C4-2B (cell line): ENCODE data around the gene TTBK2.

Experiments
- H3K27ac ChIP-seq: fragments of 450-650 bp; 2 replicates; pipeline ENCODE4 v1.5.1; 2017
- ZFX ChIP-seq: fragments of 450-650 bp; IDR thresholded peaks from 2 replicates; pipeline ENCODE4 v1.6.1; 2017
- TF ChIP-seq, protein P1 (sequence below): fragments of 450-650 bp; conservative IDR thresholded peaks from 2 replicates; pipeline ENCODE4 v1.5.1; 2017; ENCODE audit warnings: mild to moderate bottlenecking

The TTBK2 gene

DNA sequence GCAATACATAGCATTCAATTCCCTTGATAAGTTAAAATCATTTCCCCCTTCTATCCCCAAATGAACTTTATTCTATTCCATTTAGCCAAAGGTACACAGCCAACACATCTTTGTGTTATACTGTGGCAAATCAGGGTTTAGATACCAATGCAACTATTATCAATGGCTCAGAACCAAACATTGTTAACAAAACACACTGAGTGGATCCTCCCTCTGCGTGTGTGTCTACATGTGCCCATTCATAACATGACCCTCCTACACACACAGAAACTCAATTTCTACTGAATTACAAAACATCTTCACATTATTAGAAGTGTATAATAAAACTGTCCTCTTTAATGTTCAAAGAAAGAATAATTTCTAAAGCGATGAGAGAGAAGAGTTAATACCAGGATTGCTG lies 1.3 kb downstream of the TTBK2 start:
- no peak for TF ChIP-seq ZFX
- TF ChIP-seq, protein P1, sequence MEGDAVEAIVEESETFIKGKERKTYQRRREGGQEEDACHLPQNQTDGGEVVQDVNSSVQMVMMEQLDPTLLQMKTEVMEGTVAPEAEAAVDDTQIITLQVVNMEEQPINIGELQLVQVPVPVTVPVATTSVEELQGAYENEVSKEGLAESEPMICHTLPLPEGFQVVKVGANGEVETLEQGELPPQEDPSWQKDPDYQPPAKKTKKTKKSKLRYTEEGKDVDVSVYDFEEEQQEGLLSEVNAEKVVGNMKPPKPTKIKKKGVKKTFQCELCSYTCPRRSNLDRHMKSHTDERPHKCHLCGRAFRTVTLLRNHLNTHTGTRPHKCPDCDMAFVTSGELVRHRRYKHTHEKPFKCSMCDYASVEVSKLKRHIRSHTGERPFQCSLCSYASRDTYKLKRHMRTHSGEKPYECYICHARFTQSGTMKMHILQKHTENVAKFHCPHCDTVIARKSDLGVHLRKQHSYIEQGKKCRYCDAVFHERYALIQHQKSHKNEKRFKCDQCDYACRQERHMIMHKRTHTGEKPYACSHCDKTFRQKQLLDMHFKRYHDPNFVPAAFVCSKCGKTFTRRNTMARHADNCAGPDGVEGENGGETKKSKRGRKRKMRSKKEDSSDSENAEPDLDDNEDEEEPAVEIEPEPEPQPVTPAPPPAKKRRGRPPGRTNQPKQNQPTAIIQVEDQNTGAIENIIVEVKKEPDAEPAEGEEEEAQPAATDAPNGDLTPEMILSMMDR = no peak
- no peak overlapping the region for H3K27ac ChIP-seq

DNA sequence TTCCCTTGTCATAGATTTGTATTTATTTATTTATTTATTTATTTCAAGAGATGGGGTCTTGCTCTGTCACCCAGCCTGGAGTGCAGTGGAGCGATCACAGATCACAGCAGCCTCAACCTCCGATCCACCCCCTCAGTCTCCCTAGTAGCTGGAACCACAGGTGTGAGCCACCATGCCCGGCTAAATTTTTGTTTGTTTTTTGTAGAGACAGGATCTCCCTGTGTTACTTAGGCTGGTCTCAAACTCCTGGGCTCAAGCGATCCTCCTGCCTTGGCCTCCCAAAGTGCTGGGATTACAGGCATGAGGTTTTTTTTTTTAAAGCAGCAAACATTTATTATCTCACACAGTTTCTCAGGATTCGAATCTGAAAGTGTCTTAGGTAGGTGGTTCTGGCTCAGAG lies 2.5 kb downstream of the TTBK2 start:
- TF ChIP-seq, protein P1 = no peak
- TF ChIP-seq ZFX = no peak
- H3K27ac ChIP-seq = no peak overlapping the region

DNA sequence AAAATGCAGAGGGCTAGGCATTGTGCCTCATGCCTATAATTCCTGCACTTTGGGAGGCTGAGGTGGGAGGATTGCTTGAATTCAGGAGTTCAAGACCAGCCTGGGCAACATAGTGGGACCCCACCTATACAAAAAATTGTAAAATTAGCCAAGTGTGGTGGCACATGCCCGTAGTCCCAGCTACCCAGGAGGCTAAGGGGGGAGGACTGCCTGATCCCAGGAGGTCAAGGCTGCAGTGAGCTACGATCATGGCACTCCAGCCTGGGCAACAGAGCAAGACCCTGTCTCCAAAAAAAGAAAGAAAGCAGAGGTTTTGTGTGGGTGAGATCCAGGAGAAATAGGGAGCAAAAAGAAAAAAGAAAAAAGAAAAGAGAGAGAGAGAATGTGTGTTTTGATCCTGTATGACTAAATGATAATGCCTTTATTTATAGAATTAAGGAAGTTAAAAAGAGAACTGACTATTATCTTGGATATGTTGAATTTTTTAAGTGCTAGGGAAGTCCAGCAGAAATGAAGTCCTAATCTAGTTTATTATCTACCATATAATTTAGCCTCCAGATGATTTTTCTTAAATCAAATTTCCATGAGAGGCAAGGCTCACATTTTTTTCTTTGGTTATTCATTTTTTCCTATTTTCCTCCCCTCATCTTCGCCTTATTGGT lies 4.8 kb downstream of the TTBK2 start:
- TF ChIP-seq, protein P1 = no peak
- no peak for TF ChIP-seq ZFX
- no peak overlapping the region for H3K27ac ChIP-seq

DNA sequence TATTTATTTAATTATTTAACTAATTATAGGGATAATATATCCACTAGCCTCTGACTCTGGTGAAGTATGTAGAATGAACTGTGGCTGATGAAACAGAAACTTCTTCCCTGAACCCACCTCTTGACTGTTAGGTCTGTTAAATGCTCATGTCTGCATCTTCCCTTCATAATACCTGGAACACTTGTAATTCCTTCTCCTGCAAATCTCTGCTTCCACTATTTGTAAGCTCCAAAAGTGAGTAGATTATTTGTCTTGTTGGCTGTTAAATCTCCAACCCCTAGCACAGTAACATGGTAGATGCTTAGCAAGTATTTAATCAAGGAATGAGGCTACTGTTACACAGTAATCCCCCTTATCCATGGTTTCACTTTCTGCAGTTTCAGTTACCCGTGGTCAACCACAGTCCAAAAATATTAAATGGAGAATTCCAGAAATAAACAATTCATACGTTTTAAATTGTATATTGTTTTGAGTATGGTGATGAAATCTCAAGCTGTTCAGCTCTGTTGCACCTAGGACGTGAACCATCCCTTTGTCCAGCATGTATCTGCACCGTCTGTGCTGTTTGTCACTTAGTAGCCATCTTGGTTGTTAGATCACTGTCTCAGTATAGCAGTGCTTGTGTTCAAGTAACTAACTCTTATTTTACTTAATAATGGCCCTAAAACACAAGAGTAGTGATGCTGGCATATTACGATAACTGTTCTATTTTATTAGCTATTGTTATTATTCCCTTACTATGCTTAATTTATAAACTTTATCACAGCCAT lies 5.7 kb downstream of the TTBK2 start:
- no peak for TF ChIP-seq ZFX
- TF ChIP-seq, protein P1 = no peak
- H3K27ac ChIP-seq = no peak overlapping the region

DNA sequence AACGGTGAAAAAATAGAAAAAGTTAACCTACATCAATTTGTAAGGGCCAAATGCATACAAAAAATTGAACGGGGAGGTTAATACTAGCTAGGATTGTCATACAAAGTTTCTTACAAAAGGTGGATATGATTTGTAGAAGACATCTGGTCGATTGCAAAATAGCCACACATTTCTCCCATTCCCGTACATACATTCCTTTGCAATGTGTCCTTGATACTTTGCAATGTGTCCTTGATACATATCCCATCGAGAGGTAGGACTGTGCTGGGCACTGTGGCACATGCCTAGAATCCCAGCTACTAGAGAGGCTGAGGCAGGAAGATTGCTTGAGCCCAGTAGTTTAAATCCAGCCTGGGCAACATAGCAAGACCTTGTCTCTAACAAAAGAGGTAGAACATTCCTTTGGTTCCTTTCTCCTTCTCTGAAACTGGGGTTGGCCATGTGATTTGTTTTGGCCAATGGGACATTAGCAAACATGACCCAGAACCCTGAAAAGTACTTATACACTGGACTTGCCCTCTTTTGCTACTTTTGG lies 9.5 kb downstream of the TTBK2 start:
- H3K27ac ChIP-seq = no peak overlapping the region
- TF ChIP-seq ZFX = no peak
- TF ChIP-seq, protein P1 = no peak

DNA sequence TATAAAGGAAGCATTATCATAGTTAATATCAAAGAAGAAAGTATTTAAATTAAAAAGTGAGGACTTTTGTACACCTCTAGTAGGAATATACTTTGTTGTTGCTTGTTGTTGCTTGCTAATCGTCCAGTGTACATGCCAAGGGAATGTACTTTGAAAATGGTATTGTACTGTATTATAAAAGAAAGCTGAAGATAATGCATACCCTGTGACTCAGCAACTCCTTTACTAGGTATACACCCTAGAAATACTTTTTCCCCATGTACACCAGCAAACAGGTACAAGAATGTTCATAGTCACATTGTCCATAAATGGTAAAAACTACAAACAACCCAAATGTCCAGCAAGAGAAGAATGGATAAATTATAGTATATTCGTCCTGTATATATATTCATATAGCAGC lies 12.0 kb downstream of the TTBK2 start:
- no peak overlapping the region for H3K27ac ChIP-seq
- TF ChIP-seq, protein P1 = no peak
- no peak for TF ChIP-seq ZFX
